Fibroblast of mammary gland (primary cell): ENCODE data around the gene ATP6V1B1.
A peak's percentile ranks its signal among the peaks of the same experiment; 100 is the strongest.

Experiments used
- DNase-seq: peaks from one replicate; pipeline ENCODE4 v3.0.0-alpha.2; 2010; ENCODE audit warnings: low read depth
- H3K4me3 ChIP-seq: 2 replicates; pipeline ENCODE4 v1.5.1; 2011; ENCODE audit warnings: low read depth, mild to moderate bottlenecking, low read length, moderate library complexity; ENCODE audit not compliant: control insufficient read depth
- CTCF ChIP-seq: conservative IDR thresholded peaks from 2 replicates; pipeline ENCODE4 v1.5.1; 2011; ENCODE audit warnings: low read depth, low read length, inconsistent platforms; ENCODE audit not compliant: control insufficient read depth, insufficient read depth

The ATP6V1B1 gene

GRCh38 chr2:70935468-70936164 is at the start of gene ATP6V1B1:
Gene ATP6V1B1, plus strand, starts transcription at chr2:70935900. Its CDS starts 55 bp downstream, at chr2:70935955.
- no peak within 1 kb of the TSS for H3K4me3 ChIP-seq
- TF ChIP-seq CTCF, result no peak
- DNase-seq, result no peak

- H3K4me3 ChIP-seq, result no peak overlapping the region
- no peak for DNase-seq
- no peak for TF ChIP-seq CTCF
Observed at GRCh38 chr2:70886541-70886987, 49.1 kb upstream of the ATP6V1B1 start.

GRCh38 chr2:70887208-70887549 is 48.5 kb upstream of the ATP6V1B1 start:
- DNase-seq, result no peak
- TF ChIP-seq CTCF, result no peak
- peak overlapping the region; percentile 20 for H3K4me3 ChIP-seq

- TF ChIP-seq CTCF, result no peak
- no peak for DNase-seq
- H3K4me3 ChIP-seq, result peak overlapping the region; percentile 20
Observed at GRCh38 chr2:70887550-70888246, 48.0 kb upstream of the ATP6V1B1 start.

GRCh38 chr2:70888366-70888922 is 47.3 kb upstream of the ATP6V1B1 start:
- TF ChIP-seq CTCF, result no peak
- H3K4me3 ChIP-seq, result no peak overlapping the region
- no peak for DNase-seq

- no peak for TF ChIP-seq CTCF
- no peak overlapping the region for H3K4me3 ChIP-seq
- no peak for DNase-seq
Observed at GRCh38 chr2:70888923-70889715, 46.6 kb upstream of the ATP6V1B1 start.
